Parathyroid adenoma (tissue), 2 donors: ENCODE measurements around the gene ARHGAP4.

ENCODE experiments used
- H2AFZ ChIP-seq: fragments of 300-600 bp; sonication (generic); one replicate; pipeline ENCODE4 v1.7.0; 2017; ENCODE audit warnings: antibody characterized with exemption, mild to moderate bottlenecking
- H3K27ac ChIP-seq: fragments of 300-600 bp; sonication (generic); one replicate; pipeline ENCODE4 v1.7.0; 2017
- H3K27me3 ChIP-seq: fragments of 300-600 bp; sonication (generic); one replicate; pipeline ENCODE4 v1.7.0; 2017; ENCODE audit warnings: low read length; ENCODE audit not compliant: control insufficient read depth, insufficient read depth
- H3K36me3 ChIP-seq: fragments of 300-600 bp; sonication (generic); one replicate; pipeline ENCODE4 v1.7.0; 2017; ENCODE audit warnings: low read length; ENCODE audit not compliant: control insufficient read depth, insufficient read depth
- H3K4me1 ChIP-seq: fragments of 300-600 bp; sonication (generic); one replicate; pipeline ENCODE4 v1.7.0; 2017; ENCODE audit warnings: control low read depth
- H3K4me2 ChIP-seq: fragments of 300-600 bp; sonication (generic); one replicate; pipeline ENCODE4 v1.7.0; 2017; ENCODE audit warnings: low read length
- H3K4me3 ChIP-seq: fragments of 300-600 bp; sonication (generic); one replicate; pipeline ENCODE4 v1.7.0; 2017; ENCODE audit warnings: low read depth, low read length
- H3K79me2 ChIP-seq: fragments of 300-600 bp; sonication (generic); one replicate; pipeline ENCODE4 v1.7.0; 2017; ENCODE audit warnings: control low read depth
- H3K9ac ChIP-seq: fragments of 300-600 bp; sonication (generic); one replicate; pipeline ENCODE4 v1.7.0; 2017; ENCODE audit warnings: mild to moderate bottlenecking
- H3K9me3 ChIP-seq: fragments of 300-600 bp; sonication (generic); one replicate; pipeline ENCODE4 v1.7.0; 2017; ENCODE audit warnings: low read length; ENCODE audit not compliant: control insufficient read depth
- TF ChIP-seq, protein P1 (sequence below): fragments of 300-600 bp; sonication (generic); IDR thresholded peaks from one replicate; pipeline ENCODE4 v1.7.0; 2017; ENCODE audit warnings: antibody characterized with exemption, mild to moderate bottlenecking
- donor health status: primary hyperparathyroidism.

ARHGAP4 gene

DNA sequence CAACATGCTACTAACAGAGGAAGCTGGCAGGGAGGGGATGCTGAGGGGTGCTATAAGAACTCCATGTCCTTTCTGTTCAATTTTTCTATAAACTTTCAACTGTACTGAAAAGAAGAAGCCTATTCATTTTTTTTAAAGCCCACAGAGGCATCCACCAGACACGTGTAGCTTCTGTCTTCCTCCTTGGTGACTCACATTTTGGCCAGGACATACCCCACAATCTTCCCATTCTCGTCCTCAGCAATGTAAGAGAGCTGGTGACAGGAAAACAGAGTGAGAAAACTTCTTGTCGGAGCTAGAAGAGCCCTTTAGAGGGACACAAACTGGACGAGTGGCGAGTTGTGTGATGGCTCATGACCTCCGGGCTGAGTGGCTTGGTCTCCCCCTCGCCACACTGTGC lies 7.7 kb upstream of the ARHGAP4 start:
- no peaks in the 10 kb centered on the region for H3K4me1 ChIP-seq
- peak overlapping the region; percentile 55 for H3K4me3 ChIP-seq
- H3K9ac ChIP-seq, result no peak overlapping the region
- no peak overlapping the region for H3K27ac ChIP-seq
- H3K79me2 ChIP-seq, result no peaks in the 10 kb centered on the region
- no peaks in the 10 kb centered on the region for H3K27me3 ChIP-seq
- TF ChIP-seq, protein P1, sequence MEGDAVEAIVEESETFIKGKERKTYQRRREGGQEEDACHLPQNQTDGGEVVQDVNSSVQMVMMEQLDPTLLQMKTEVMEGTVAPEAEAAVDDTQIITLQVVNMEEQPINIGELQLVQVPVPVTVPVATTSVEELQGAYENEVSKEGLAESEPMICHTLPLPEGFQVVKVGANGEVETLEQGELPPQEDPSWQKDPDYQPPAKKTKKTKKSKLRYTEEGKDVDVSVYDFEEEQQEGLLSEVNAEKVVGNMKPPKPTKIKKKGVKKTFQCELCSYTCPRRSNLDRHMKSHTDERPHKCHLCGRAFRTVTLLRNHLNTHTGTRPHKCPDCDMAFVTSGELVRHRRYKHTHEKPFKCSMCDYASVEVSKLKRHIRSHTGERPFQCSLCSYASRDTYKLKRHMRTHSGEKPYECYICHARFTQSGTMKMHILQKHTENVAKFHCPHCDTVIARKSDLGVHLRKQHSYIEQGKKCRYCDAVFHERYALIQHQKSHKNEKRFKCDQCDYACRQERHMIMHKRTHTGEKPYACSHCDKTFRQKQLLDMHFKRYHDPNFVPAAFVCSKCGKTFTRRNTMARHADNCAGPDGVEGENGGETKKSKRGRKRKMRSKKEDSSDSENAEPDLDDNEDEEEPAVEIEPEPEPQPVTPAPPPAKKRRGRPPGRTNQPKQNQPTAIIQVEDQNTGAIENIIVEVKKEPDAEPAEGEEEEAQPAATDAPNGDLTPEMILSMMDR, result no peak
- H3K4me2 ChIP-seq, result peak overlapping the region; percentile 76
- no peak overlapping the region for H2AFZ ChIP-seq
- H3K9me3 ChIP-seq, result no peaks in the 10 kb centered on the region
- no peaks in the 10 kb centered on the region for H3K36me3 ChIP-seq

DNA sequence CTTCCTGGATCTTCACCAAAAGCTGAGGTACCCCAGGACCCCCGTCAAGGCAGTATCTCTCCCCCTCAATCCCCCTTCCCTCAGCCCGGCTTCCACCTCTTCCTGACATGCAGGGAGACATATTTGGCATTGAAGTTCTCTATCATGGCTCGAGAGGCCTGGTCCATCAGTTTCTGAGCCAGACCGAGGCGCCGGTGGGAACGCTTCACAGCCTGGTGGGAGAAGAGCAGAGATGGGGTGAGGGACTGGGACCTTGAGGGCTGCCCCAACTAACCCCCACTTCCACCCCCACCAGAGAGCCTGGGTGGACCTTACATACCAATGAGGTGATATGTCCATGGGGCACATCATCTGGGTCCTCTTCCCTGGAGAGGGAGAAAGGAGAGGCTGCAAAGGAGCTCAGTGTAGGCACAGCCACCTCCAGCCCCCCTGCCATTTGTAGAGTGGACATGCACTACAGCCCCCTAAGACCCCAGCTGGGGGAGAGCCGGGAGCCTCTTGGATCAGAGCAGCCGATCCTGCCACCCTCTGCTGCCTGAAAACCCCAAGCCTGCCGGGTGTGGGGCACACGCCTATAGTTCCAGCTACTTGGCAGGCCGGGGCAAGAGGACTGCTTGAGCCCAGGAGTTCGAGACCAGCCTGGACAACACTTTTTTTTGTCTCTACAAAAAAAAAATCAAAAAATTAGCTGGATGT lies 6.3 kb upstream of the ARHGAP4 start:
- peaks cover 2% of the 10 kb centered on the region for H3K4me1 ChIP-seq
- no peaks in the 10 kb centered on the region for H3K9me3 ChIP-seq
- H3K9ac ChIP-seq, result no peak overlapping the region
- no peaks in the 10 kb centered on the region for H3K36me3 ChIP-seq
- TF ChIP-seq, protein P1, result no peak
- H3K4me2 ChIP-seq, result no peak overlapping the region
- H3K27ac ChIP-seq, result no peak overlapping the region
- no peak overlapping the region for H2AFZ ChIP-seq
- H3K27me3 ChIP-seq, result no peaks in the 10 kb centered on the region
- no peaks in the 10 kb centered on the region for H3K79me2 ChIP-seq
- H3K4me3 ChIP-seq, result no peak overlapping the region

DNA sequence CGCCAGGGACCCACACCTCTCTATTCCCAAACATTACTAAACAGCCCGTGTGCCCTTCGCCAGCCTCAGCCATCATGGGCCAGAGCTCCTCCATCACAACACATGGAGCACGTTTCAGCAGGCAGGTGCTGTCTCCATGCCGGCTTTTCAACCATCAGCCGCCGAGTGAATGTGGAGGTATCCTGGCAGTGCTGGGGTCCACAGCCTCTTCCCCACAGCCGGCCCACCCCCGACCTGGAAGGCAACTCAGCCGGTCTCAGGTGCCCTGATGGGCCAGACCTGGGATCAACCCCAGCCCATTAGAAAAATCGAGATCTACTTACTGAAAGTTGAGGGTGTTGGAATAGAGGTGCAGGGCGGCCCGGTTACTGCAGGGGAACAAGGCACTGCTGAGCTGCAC lies 5.7 kb upstream of the ARHGAP4 start:
- Histone ChIP-seq H2AFZ (no peak overlapping the region), H3K4me3 (no peak overlapping the region), H3K79me2 (no peaks in the 10 kb centered on the region), H3K36me3 (no peaks in the 10 kb centered on the region), H3K9me3 (no peaks in the 10 kb centered on the region), H3K27ac (no peak overlapping the region), H3K4me1 (peaks cover 8% of the 10 kb centered on the region), H3K27me3 (no peaks in the 10 kb centered on the region), H3K9ac (no peak overlapping the region), H3K4me2 (no peak overlapping the region)
- TF ChIP-seq, protein P1, result no peak

DNA sequence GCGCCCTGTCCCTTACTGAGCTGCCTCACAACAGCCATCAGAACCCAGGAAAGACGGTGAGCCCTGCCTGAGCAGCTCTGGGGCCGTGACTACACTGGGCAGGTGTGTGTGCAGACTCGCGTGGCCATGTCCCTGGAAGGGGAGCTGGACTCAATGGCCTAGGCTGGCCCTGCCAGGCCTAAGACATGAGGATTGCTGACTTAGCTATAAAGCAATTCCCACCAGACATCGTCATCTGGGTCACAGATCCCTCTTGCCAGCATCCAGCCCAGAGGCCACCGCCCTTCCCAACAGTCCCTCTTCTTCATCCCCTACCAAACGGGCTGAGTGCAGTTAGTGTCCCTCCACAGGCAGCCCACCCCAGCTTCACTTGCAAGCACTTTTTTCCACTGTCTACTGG lies 5.1 kb upstream of the ARHGAP4 start:
- no peak overlapping the region for H3K9ac ChIP-seq
- no peak overlapping the region for H3K27ac ChIP-seq
- H3K4me3 ChIP-seq, result no peak overlapping the region
- H3K9me3 ChIP-seq, result no peaks in the 10 kb centered on the region
- H3K36me3 ChIP-seq, result no peaks in the 10 kb centered on the region
- TF ChIP-seq, protein P1, result no peak
- no peak overlapping the region for H3K4me2 ChIP-seq
- H3K79me2 ChIP-seq, result no peaks in the 10 kb centered on the region
- H2AFZ ChIP-seq, result no peak overlapping the region
- H3K27me3 ChIP-seq, result no peaks in the 10 kb centered on the region
- peaks cover 12% of the 10 kb centered on the region for H3K4me1 ChIP-seq
